ENCODE measurements around the gene ABTB2. TPM values are rescaled to one million over a fixed set of nuclear protein-coding genes. Genes with fewer than 3 reads are reported as not detected.

Gene ABTB2
- total and polyA plus RNA-seq, 2 experiments from 2014 or later, result 2.6 to 12.1 TPM

GRCh38 chr11:34405079-34405858, 47.5 kb upstream of the ABTB2 start (continued):
- no peak for TF ChIP-seq STAT1 (IDR thresholded peaks at IDR 0.05; ENCODE audit: unreplicated experiment)
- TF ChIP-seq NANOG (IDR thresholded peaks at IDR 0.05; ENCODE audit: borderline replicate concordance), result no peak
- no peak for TF ChIP-seq ZNF462 (CRISPR knock-in tag; IDR thresholded peaks at IDR 0.05)
- TF ChIP-seq CREB1 (CRISPR knock-in tag; IDR thresholded peaks at IDR 0.05; ENCODE audit: low read depth), result no peak
- TF ChIP-seq POLR2AphosphoS5 (IDR thresholded peaks at IDR 0.05; ENCODE audit: low read depth), result no peak

- no peak for DNase-seq (ENCODE audit: low spot score)
- no peaks in the 10 kb centered on the region for H3K27me3 Mint-ChIP-seq (ENCODE audit: insufficient read depth, low read depth, poor library complexity)
- no peak overlapping the region for H3K27ac ChIP-seq (ENCODE audit: low read depth)
- TF ChIP-seq REST (IDR thresholded peaks at IDR 0.05; ENCODE audit: unreplicated experiment) (no peak), CTCF (conservative IDR thresholded peaks at IDR 0.05; ENCODE audit: low read depth in 2 of 2) (no peak), JUNB (IDR thresholded peaks at IDR 0.05; ENCODE audit: unreplicated experiment) (no peak), EZH2 (IDR thresholded peaks at IDR 0.05; ENCODE audit: low read depth, unreplicated experiment) (no peak), ZNF331 (CRISPR knock-in tag; IDR thresholded peaks at IDR 0.05; ENCODE audit: low read depth) (no peak), ZNF114 (CRISPR knock-in tag; IDR thresholded peaks at IDR 0.05) (no peak), NANOG (IDR thresholded peaks at IDR 0.05; ENCODE audit: borderline replicate concordance) (no peak), CREB1 (CRISPR knock-in tag; IDR thresholded peaks at IDR 0.05; ENCODE audit: low read depth) (no peak), ETS1 (IDR thresholded peaks at IDR 0.05) (no peak)
These were observed 46.5 kb upstream of the ABTB2 start for GRCh38 chr11:34404280-34404679.

More at GRCh38 chr11:34404280-34404679, 46.5 kb upstream of the ABTB2 start:
- Histone ChIP-seq H2AFZ (no peak overlapping the region), H3K9me2 (ENCODE audit: insufficient read depth) (peaks cover 2% of the 10 kb centered on the region; the same call in 1 of the 2 replicates), H3K36me3 (ENCODE audit: insufficient read depth) (no peaks in the 10 kb centered on the region), H3K79me2 (replicated peaks; ENCODE audit: insufficient read depth) (no peaks in the 10 kb centered on the region), H4K20me1 (replicated peaks; ENCODE audit: insufficient read depth) (no peaks in the 10 kb centered on the region), H3K4me2 (no peak overlapping the region), H3F3A (replicated peaks; ENCODE audit: low read depth) (no peaks in the 10 kb centered on the region), H3K4me1 (ENCODE audit: insufficient read depth) (no peaks in the 10 kb centered on the region), H3K27me3 (ENCODE audit: insufficient read depth) (no peaks in the 10 kb centered on the region), H3K4me3 (no peak overlapping the region)
- no peak overlapping the region for H3K4me3 Mint-ChIP-seq
- H3K4me1 Mint-ChIP-seq, result no peaks in the 10 kb centered on the region
- no peak for ATAC-seq
- H3K9me3 Mint-ChIP-seq, result peaks cover 2% of the 10 kb centered on the region; the same call in 1 of the 3 replicates
- no peak overlapping the region for H3K27ac Mint-ChIP-seq
- no peaks in the 10 kb centered on the region for H3K36me3 Mint-ChIP-seq (ENCODE audit: low read depth)

Measured in GM23338 (cell line).